NK-92 treated with Interleukin-12 subunit alpha and Interleukin-12 subunit beta, amount 100 ng/mL, for 24 hours (cell line): Measurements from ENCODE around the gene SRSF3.
A peak's percentile ranks its signal among the peaks of the same experiment; 100 is the strongest.

ENCODE experiments used
- DNase-seq: peaks from one replicate; lab custom pipeline; 2025; lab: John Stamatoyannopoulos, UW

The SRSF3 gene

GRCh38 chr6:36623547-36624459 lies 29.6 kb downstream of the SRSF3 start:
- DNase-seq = peak; percentile 41

- no peak for DNase-seq
Observed at GRCh38 chr6:36624461-36625157, 30.4 kb downstream of the SRSF3 start.

- no peak for DNase-seq
Observed at GRCh38 chr6:36625158-36625919, 31.2 kb downstream of the SRSF3 start.

- no peak for DNase-seq
Observed at GRCh38 chr6:36626636-36627035, 32.5 kb downstream of the SRSF3 start.

- DNase-seq = no peak
Observed at GRCh38 chr6:36627141-36627540, 33.0 kb downstream of the SRSF3 start.

GRCh38 chr6:36627801-36628246 lies 33.7 kb downstream of the SRSF3 start:
- no peak for DNase-seq

- DNase-seq = no peak
Observed at GRCh38 chr6:36629784-36630183, 35.6 kb downstream of the SRSF3 start.

GRCh38 chr6:36631326-36632011 lies 37.3 kb downstream of the SRSF3 start:
- DNase-seq = no peak

- no peak for DNase-seq
Observed at GRCh38 chr6:36633370-36633769, 39.2 kb downstream of the SRSF3 start.

GRCh38 chr6:36633915-36634314 lies 39.8 kb downstream of the SRSF3 start:
- no peak for DNase-seq

- no peak for DNase-seq
Observed at GRCh38 chr6:36634317-36635108, 40.4 kb downstream of the SRSF3 start.

GRCh38 chr6:36636283-36636682 lies 42.1 kb downstream of the SRSF3 start:
- no peak for DNase-seq

GRCh38 chr6:36636687-36637418 lies 42.7 kb downstream of the SRSF3 start:
- DNase-seq = no peak

GRCh38 chr6:36638579-36638978 lies 44.4 kb downstream of the SRSF3 start:
- no peak for DNase-seq

- no peak for DNase-seq
Observed at GRCh38 chr6:36639171-36639808, 45.1 kb downstream of the SRSF3 start.

- no peak for DNase-seq
Observed at GRCh38 chr6:36641543-36641942, 47.4 kb downstream of the SRSF3 start.

GRCh38 chr6:36642913-36643817 lies 49.0 kb downstream of the SRSF3 start:
- DNase-seq = no peak

- DNase-seq = no peak
Observed at GRCh38 chr6:36643977-36644376, 49.8 kb downstream of the SRSF3 start.

GRCh38 chr6:36649086-36649485 lies 54.9 kb downstream of the SRSF3 start:
- no peak for DNase-seq
